Measurements from ENCODE around the gene NAGLU.

- TF ChIP-seq, protein P1, sequence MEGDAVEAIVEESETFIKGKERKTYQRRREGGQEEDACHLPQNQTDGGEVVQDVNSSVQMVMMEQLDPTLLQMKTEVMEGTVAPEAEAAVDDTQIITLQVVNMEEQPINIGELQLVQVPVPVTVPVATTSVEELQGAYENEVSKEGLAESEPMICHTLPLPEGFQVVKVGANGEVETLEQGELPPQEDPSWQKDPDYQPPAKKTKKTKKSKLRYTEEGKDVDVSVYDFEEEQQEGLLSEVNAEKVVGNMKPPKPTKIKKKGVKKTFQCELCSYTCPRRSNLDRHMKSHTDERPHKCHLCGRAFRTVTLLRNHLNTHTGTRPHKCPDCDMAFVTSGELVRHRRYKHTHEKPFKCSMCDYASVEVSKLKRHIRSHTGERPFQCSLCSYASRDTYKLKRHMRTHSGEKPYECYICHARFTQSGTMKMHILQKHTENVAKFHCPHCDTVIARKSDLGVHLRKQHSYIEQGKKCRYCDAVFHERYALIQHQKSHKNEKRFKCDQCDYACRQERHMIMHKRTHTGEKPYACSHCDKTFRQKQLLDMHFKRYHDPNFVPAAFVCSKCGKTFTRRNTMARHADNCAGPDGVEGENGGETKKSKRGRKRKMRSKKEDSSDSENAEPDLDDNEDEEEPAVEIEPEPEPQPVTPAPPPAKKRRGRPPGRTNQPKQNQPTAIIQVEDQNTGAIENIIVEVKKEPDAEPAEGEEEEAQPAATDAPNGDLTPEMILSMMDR (conservative IDR thresholded peaks at IDR 0.05): no peak
- peak; percentile 53; the same call in 1 of the 2 replicates for TF ChIP-seq ZFX (IDR thresholded peaks at IDR 0.05)
Measured at GRCh38 chr17:42577532-42578281, 41.7 kb downstream of the NAGLU start, which contains the start of gene PSMC3IP.

Measured in C4-2B (cell line).